HepG2 (cell line): Measurements from ENCODE around the gene GOLGA8T. TPM values are rescaled to one million over a fixed set of nuclear protein-coding genes. Genes with fewer than 3 reads are reported as not detected.
"Not testable (repeated sequence)": the region's sequence is repeated elsewhere in the genome, so short reads cannot be mapped to it uniquely, and the experiment has no call there.

Experiments
- ATAC-seq: fragments of 200-7000 bp; cut with Tn5 transposase; 3 replicates; pipeline ENCODE4 v1.9.1; 2020; ENCODE audit warnings: mild to moderate bottlenecking, moderate library complexity
- Bru-seq: library from RNA; stranded (reverse); fragments of 400-500 nt; gene quantifications from one replicate; lab custom pipeline; 2021; lab: Mats Ljungman, UMichigan
- BruChase-seq, 2 experiments: library from RNA; stranded (reverse); fragments of 400-500 nt; gene quantifications; one replicate each; lab custom pipeline; 2021; lab: Mats Ljungman, UMichigan
- BruUV-seq: library from RNA; stranded (reverse); fragments of 400-500 nt; replicated peaks from 2 replicates; lab custom pipeline; 2021; lab: Mats Ljungman, UMichigan
- CTCF ChIA-PET: fragments of 300-600 bp; formaldehyde crosslinking; extraction: SDS; loops from one replicate; lab custom pipeline; 2021; ENCODE audit warnings: low total read pairs, inconsistent platforms, low intra/inter-chr PET ratio; lab: Yijun Ruan, JAX
- POLR2A ChIA-PET: fragments of 350-600 bp; sonication (Branson Sonifier 250); formaldehyde crosslinking; loops from one replicate; lab custom pipeline; 2020; ENCODE audit warnings: antibody characterized with exemption, inconsistent platforms; lab: Yijun Ruan, JAX
- DNase-seq: peaks from one replicate; pipeline ENCODE4 v3.0.0-alpha.2; 2015; ENCODE audit warnings: low spot score
- FAIRE-seq: peaks from 3 replicates; lab custom pipeline; 2011; peaks lifted over from hg19 to GRCh38; lab: Jason Lieb, UNC
- H2AFZ ChIP-seq: one replicate; pipeline ENCODE4 v1.6.1; 2011; ENCODE audit warnings: low read length, inconsistent platforms
- H3K27ac ChIP-seq: fragments of 300-600 bp; 3 replicates; pipeline ENCODE4 v1.8.0; 2011; ENCODE audit warnings: mixed run types, mild to moderate bottlenecking, mixed read lengths, low read length, inconsistent platforms; ENCODE audit not compliant: insufficient read depth; ENCODE audit errors: extremely low read length
- H3K27me3 ChIP-seq, 2 experiments: fragments of 200-600 bp in 1 of 2; 2 replicates in 1 of 2; 3 replicates in 1 of 2; pipeline versions ENCODE4 v1.6.0 to v1.8.0; 2011; ENCODE audit warnings: low read length in 2 of 2, mild to moderate bottlenecking in 2 of 2, moderate library complexity in 2 of 2, inconsistent platforms in 1 of 2; ENCODE audit not compliant: insufficient read depth in 2 of 2, control insufficient read depth in 1 of 2
- H3K36me3 ChIP-seq, 2 experiments: fragments of 200-600 bp in 1 of 2; replicated peaks in 1 of 2; 2 replicates in 1 of 2; 3 replicates in 1 of 2; pipeline versions ENCODE4 v1.5.1 to v1.8.0; 2011; ENCODE audit warnings: low read length in 2 of 2, inconsistent platforms in 1 of 2; ENCODE audit not compliant: insufficient read depth in 2 of 2, control insufficient read depth in 1 of 2
- H3K4me1 ChIP-seq: 2 replicates; pipeline ENCODE4 v1.5.1; 2012; ENCODE audit warnings: low read length, inconsistent platforms; ENCODE audit not compliant: insufficient read depth
- H3K4me2 ChIP-seq: 2 replicates; pipeline ENCODE4 v1.6.0; 2011; ENCODE audit warnings: low read depth, low read length, inconsistent platforms
- H3K4me3 ChIP-seq, 3 experiments: fragments of 200-600 bp in 1 of 3; sonication (generic), shearing (Covaris generic) in 1 of 3; replicated peaks in 1 of 3; 2 replicates each; pipeline ENCODE4 v1.5.1; 2011 to 2016; ENCODE audit warnings: low read length in 3 of 3, inconsistent platforms in 2 of 3, low read depth in 2 of 3, mild to moderate bottlenecking in 2 of 3, control low read depth in 1 of 3, mixed read lengths in 1 of 3; ENCODE audit not compliant: insufficient read depth in 1 of 3
- H3K79me2 ChIP-seq: one replicate; pipeline ENCODE4 v1.6.1; 2011; ENCODE audit warnings: low read length, inconsistent platforms; ENCODE audit not compliant: insufficient read depth
- H3K9ac ChIP-seq: 2 replicates; pipeline ENCODE4 v1.6.0; 2011; ENCODE audit warnings: mild to moderate bottlenecking, low read depth, low read length, inconsistent platforms; ENCODE audit not compliant: insufficient read depth
- H3K9me3 ChIP-seq: 2 replicates; pipeline ENCODE4 v1.5.1; 2012; ENCODE audit warnings: mild to moderate bottlenecking, low read length
- H4K20me1 ChIP-seq: 2 replicates; pipeline ENCODE4 v1.6.0; 2011; ENCODE audit warnings: inconsistent platforms, mild to moderate bottlenecking, low read length, moderate library complexity; ENCODE audit not compliant: insufficient read depth
- WGBS: methylation state at CpG from one replicate; pipeline ENCODE4 v1.1.6; 2017; ENCODE audit warnings: low lambda C conversion rate; 5-methylcytosine and 5-hydroxymethylcytosine counted together
- in situ Hi-C: cut with HindIII; loops from 2 replicates; pipeline ENCODE4 v1.10.0; 2017; ENCODE audit warnings: low pct_unique_long_range_greater_than_20kb; ENCODE audit not compliant: extremely low pct_ligation_motif_present
- intact Hi-C: fragments of 100-400 bp; cut with micrococcal nuclease; formaldehyde crosslinking; loops from one replicate; pipeline ENCODE4 v1.10.0; 2022; ENCODE audit not compliant: unreplicated experiment
- long read RNA-seq, 2 experiments: library from RNA in 1 of 2; library from polyadenylated mRNA in 1 of 2; stranded (forward) in 1 of 2; unstranded in 1 of 2; transcript quantifications; one replicate each; pipeline ENCODE4 v2.0.0, GENCODE V29; 2019 to 2022
- polyA minus RNA-seq, 3 experiments: library from RNA; depleted of rRNA, polyadenylated mRNA; stranded (reverse); fragments of >200 nt; gene quantifications; 2 replicates each; pipeline ENCODE4 v1.2.3, GENCODE V29; 2011; ENCODE audit warnings: low replicate concordance in 1 of 3
- polyA plus RNA-seq, 8 experiments: library from polyadenylated mRNA; depleted of rRNA in 3 of 8; stranded (reverse) in 7 of 8; unstranded in 1 of 8; fragments of >200 nt; fragmentation: Illumina TruSeq in 4 of 8; extraction: Trizol in 4 of 8; gene quantifications; 2 replicates each; pipeline versions ENCODE4 v1.2.1 to v1.2.3, GENCODE V29; 2011 to 2016; ENCODE audit warnings: low read depth in 4 of 8, missing spikeins in 1 of 8, mixed read lengths in 1 of 8; ENCODE audit not compliant: insufficient read depth in 1 of 8
- total RNA-seq, 5 experiments: library from RNA; depleted of rRNA; stranded (reverse); fragments of >200 nt; fragmentation: Illumina TruSeq; extraction: Trizol; gene quantifications; 2 replicates each; pipeline ENCODE4 v1.2.3, GENCODE V29; 2016; ENCODE audit warnings: low read depth in 1 of 5

GOLGA8T gene, protein sequence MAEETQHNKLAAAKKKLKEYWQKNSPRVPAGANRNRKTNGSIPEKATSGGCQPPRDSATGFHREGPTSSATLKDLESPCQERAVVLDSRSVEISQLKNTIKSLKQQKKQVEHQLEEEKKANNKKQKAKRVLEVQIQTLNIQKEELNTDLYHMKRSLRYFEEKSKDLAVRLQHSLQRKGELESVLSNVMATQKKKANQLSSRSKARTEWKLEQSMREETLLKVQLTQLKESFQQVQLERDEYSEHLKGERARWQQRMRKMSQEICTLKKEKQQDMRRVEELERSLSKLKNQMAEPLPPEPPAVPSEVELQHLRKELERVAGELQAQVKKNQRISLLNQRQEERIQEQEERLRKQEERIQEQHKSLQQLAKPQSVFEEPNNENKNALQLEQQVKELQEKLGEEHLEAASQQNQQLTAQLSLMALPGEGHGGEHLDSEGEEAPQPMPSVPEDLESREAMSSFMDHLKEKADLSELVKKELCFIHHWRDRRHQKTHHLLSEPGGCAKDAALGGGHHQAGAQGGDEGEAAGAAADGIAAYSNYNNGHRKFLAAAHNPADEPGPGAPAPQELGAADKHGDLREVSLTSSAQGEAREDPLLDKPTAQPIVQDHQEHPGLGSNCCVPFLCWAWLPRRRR
- total RNA-seq (2016; rRNA removed; fragmentation: Illumina TruSeq; extraction: Trizol) (not detected in 2 replicates), polyA plus RNA-seq (2011; rRNA removed) (0.07 TPM in 1 of 2 replicates, not detected in the other), polyA minus RNA-seq (2011; rRNA and poly(A)+ RNA removed; ENCODE audit: low replicate concordance) (0.07 TPM in 1 of 2 replicates, not detected in the other), Bru-seq, nascent RNA (percentile 8 among the genes with signal in this experiment), BruChase-seq, experiment 1, labeled RNA remaining after a 6-hour chase (percentile 4 among the genes with signal in this experiment), BruChase-seq, experiment 2, labeled RNA remaining after a 2-hour chase (percentile 10 among the genes with signal in this experiment)
- total RNA-seq (2016; cell fraction: cytosol; rRNA removed; fragmentation: Illumina TruSeq; extraction: Trizol; ENCODE audit: low read depth) = not detected in 2 replicates
- total RNA-seq (2016; cell fraction: insoluble cytoplasmic fraction; rRNA removed; fragmentation: Illumina TruSeq; extraction: Trizol) = not detected in 2 replicates
- not detected in 2 replicates for total RNA-seq (2016; cell fraction: membrane; rRNA removed; fragmentation: Illumina TruSeq; extraction: Trizol)
- total RNA-seq (2016; cell fraction: nucleus; rRNA removed; fragmentation: Illumina TruSeq; extraction: Trizol) = not detected in 2 replicates
- polyA plus RNA-seq (2011; cell fraction: cytosol; rRNA removed) = 0.05 TPM in 1 of 2 replicates, not detected in the other
- not detected in 2 replicates for polyA plus RNA-seq (2011; cell fraction: nucleus; rRNA removed)
- polyA plus RNA-seq (2012) = 0.16 TPM in 1 of 2 replicates, not detected in the other
- polyA plus RNA-seq (2016; cell fraction: cytosol; fragmentation: Illumina TruSeq; extraction: Trizol; ENCODE audit: low read depth) = not detected in 2 replicates
- not detected in 2 replicates for polyA plus RNA-seq (2016; cell fraction: insoluble cytoplasmic fraction; fragmentation: Illumina TruSeq; extraction: Trizol; ENCODE audit: low read depth)
- polyA plus RNA-seq (2016; cell fraction: membrane; fragmentation: Illumina TruSeq; extraction: Trizol; ENCODE audit: low read depth) = not detected in 2 replicates
- polyA plus RNA-seq (2016; cell fraction: nucleus; fragmentation: Illumina TruSeq; extraction: Trizol; ENCODE audit: insufficient read depth, low read depth) = not detected in 2 replicates
- not detected in 2 replicates for polyA minus RNA-seq (2011; cell fraction: cytosol; rRNA and poly(A)+ RNA removed)
- polyA minus RNA-seq (2011; cell fraction: nucleus; rRNA and poly(A)+ RNA removed) = 0.50 TPM in 1 of 2 replicates, not detected in the other
- long read RNA-seq, experiment 1 = 0 reads
- long read RNA-seq, experiment 2 = 0 reads

DNA sequence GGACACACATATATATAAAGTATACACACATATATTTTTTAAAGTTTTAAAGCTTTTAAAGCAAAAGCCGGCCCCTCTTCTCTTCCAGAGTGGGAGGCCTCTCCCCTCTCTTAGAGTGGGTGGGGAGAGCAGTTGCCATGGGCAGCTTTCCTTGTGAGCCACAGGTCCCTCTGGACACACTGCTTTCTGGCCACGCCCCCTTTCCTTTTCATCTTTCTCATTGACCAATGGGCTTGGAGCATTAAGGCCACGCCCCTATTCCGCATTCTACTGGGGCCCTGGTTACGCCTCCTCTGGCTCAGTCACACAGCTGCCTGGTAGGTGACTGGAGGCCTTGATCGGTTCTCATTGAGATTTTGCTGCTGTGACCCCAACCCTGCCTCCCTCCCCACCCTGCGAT lies at the start of gene GOLGA8T:
Gene GOLGA8T (plus strand): TSS at position 301 of the 400 bp plus-strand sequence. CDS start 98 bp downstream, at position 399.
- BruUV-seq, H4K20me1 ChIP-seq, H3K27ac ChIP-seq, H3K9me3 ChIP-seq, in situ Hi-C loops, H3K79me2 ChIP-seq, ATAC-seq, H3K27me3 ChIP-seq, CTCF ChIA-PET, H3K4me2 ChIP-seq, FAIRE-seq, H3K4me3 ChIP-seq, H3K4me1 ChIP-seq, H3K36me3 ChIP-seq, DNase-seq, H2AFZ ChIP-seq, intact Hi-C loops, H3K9ac ChIP-seq, POLR2A ChIA-PET: not testable (repeated sequence)
- WGBS = no CpG with 5 or more reads among the region's 7 CpGs

GRCh38 chr15:30097827-30098226 lies 37.0 kb upstream of the GOLGA8T start:
- H4K20me1 ChIP-seq, H3K36me3 ChIP-seq, DNase-seq, H3K9me3 ChIP-seq, H2AFZ ChIP-seq, in situ Hi-C loops, BruUV-seq, H3K27ac ChIP-seq, intact Hi-C loops, H3K4me1 ChIP-seq, CTCF ChIA-PET, H3K4me2 ChIP-seq, H3K4me3 ChIP-seq, POLR2A ChIA-PET, H3K79me2 ChIP-seq, H3K9ac ChIP-seq, FAIRE-seq, H3K27me3 ChIP-seq: not testable (repeated sequence)
- WGBS = no CpG with 5 or more reads among the region's 8 CpGs
- peak; percentile 82 for ATAC-seq

- H3K27ac ChIP-seq, H4K20me1 ChIP-seq, H3K27me3 ChIP-seq, DNase-seq, FAIRE-seq, ATAC-seq, POLR2A ChIA-PET, BruUV-seq, in situ Hi-C loops, H3K4me2 ChIP-seq, H3K9ac ChIP-seq, H3K4me3 ChIP-seq, H3K79me2 ChIP-seq, H3K36me3 ChIP-seq, intact Hi-C loops, H3K9me3 ChIP-seq, H2AFZ ChIP-seq, H3K4me1 ChIP-seq, CTCF ChIA-PET: not testable (repeated sequence)
- WGBS = no CpG with 5 or more reads among the region's 12 CpGs
These were observed 32.0 kb upstream of the GOLGA8T start for GRCh38 chr15:30102890-30103289.
